Ammon's horn (tissue), 1 donor: Measurements from ENCODE around the gene APEH.

ENCODE experiments used
- DNase-seq: peaks from one replicate; pipeline ENCODE4 v3.0.0-alpha.2; 2016; ENCODE audit warnings: low spot score

The APEH gene

GRCh38 chr3:49727154-49727923, 53.2 kb downstream of the APEH start:
- DNase-seq, result no peak

GRCh38 chr3:49727924-49728361, 53.8 kb downstream of the APEH start:
- no peak for DNase-seq

- no peak for DNase-seq
Measured at GRCh38 chr3:49729966-49730609, 55.9 kb downstream of the APEH start.

GRCh38 chr3:49732597-49732996, 58.4 kb downstream of the APEH start:
- DNase-seq, result no peak

DNA sequence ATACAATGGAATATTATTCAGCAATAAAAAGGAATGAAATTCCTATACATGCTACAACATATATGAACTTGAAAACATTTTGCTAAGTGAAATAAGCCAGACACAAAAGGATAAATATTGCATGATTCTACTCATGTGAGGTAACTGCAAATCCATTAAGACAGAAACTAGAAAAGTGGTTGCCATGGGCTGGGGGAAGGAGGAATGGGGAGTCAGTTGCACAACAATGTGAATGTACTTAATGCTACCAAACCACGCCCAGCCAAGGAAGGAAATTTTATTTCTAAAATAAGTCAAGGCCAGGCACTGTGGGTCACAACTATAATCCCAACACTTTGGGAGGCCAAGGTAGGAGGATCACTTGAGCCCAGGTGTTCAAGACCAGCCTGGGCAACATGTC, 59.4 kb downstream of the APEH start:
- DNase-seq, result no peak
